HEK293 (cell line): Measurements from ENCODE around the gene B4GALT2.

Experiments used
- CTCF ChIP-seq: fragments of 450-650 bp; formaldehyde crosslinking; IDR thresholded peaks from 2 replicates; pipeline ENCODE4 v1.5.1; 2016; ENCODE audit warnings: missing biosample characterization, missing genetic modification characterization
- KLF10 ChIP-seq: fragments of 450-650 bp; IDR thresholded peaks from 2 replicates; pipeline ENCODE4 v1.5.1; 2018; ENCODE audit warnings: missing biosample characterization, mild to moderate bottlenecking, missing genetic modification characterization
- KLF17 ChIP-seq: fragments of 450-650 bp; formaldehyde crosslinking; IDR thresholded peaks from 2 replicates; pipeline ENCODE4 v1.5.1; 2016; ENCODE audit warnings: missing biosample characterization, missing genetic modification characterization
- SETDB1 ChIP-seq: IDR thresholded peaks from one replicate; pipeline ENCODE4 v1.6.1; 2017; ENCODE audit warnings: mild to moderate bottlenecking, low read length, moderate library complexity, mixed read lengths; ENCODE audit not compliant: insufficient read length
- YY2 ChIP-seq: fragments of 450-650 bp; formaldehyde crosslinking; IDR thresholded peaks from 2 replicates; pipeline ENCODE4 v1.5.1; 2016; ENCODE audit warnings: missing biosample characterization, missing genetic modification characterization
- ZNF155 ChIP-seq: fragments of 450-650 bp; formaldehyde crosslinking; IDR thresholded peaks from 2 replicates; pipeline ENCODE4 v1.5.1; 2016; ENCODE audit warnings: missing biosample characterization, missing genetic modification characterization
- ZNF274 ChIP-seq, 2 experiments: fragments of 200-500 bp in 1 of 2; fragments of 450-650 bp in 1 of 2; sonication (Bioruptor generic) in 1 of 2; formaldehyde crosslinking in 1 of 2; IDR thresholded peaks; 2 replicates each; pipeline versions ENCODE4 v1.5.1 to v1.6.1; 2014 to 2016; ENCODE audit warnings: borderline replicate concordance in 1 of 2, inconsistent platforms in 1 of 2, low read length in 1 of 2, missing biosample characterization in 1 of 2, missing genetic modification characterization in 1 of 2
- ZNF302 ChIP-seq: fragments of 450-650 bp; formaldehyde crosslinking; IDR thresholded peaks from 2 replicates; pipeline ENCODE4 v1.5.1; 2016; ENCODE audit warnings: missing biosample characterization, missing genetic modification characterization, low read depth
- ZNF426 ChIP-seq: fragments of 450-650 bp; formaldehyde crosslinking; IDR thresholded peaks from 2 replicates; pipeline ENCODE4 v1.5.1; 2017; ENCODE audit warnings: missing biosample characterization, missing genetic modification characterization, mild to moderate bottlenecking, inconsistent platforms, moderate library complexity
- TF ChIP-seq, protein P1 (sequence below): fragments of 450-650 bp; IDR thresholded peaks from 2 replicates; pipeline ENCODE4 v1.5.1; 2018; ENCODE audit warnings: missing biosample characterization, mild to moderate bottlenecking, missing genetic modification characterization
- TF ChIP-seq, protein P2 (sequence below): fragments of 450-650 bp; formaldehyde crosslinking; IDR thresholded peaks from 2 replicates; pipeline ENCODE4 v1.5.1; 2016; ENCODE audit warnings: missing biosample characterization, missing genetic modification characterization

DNA sequence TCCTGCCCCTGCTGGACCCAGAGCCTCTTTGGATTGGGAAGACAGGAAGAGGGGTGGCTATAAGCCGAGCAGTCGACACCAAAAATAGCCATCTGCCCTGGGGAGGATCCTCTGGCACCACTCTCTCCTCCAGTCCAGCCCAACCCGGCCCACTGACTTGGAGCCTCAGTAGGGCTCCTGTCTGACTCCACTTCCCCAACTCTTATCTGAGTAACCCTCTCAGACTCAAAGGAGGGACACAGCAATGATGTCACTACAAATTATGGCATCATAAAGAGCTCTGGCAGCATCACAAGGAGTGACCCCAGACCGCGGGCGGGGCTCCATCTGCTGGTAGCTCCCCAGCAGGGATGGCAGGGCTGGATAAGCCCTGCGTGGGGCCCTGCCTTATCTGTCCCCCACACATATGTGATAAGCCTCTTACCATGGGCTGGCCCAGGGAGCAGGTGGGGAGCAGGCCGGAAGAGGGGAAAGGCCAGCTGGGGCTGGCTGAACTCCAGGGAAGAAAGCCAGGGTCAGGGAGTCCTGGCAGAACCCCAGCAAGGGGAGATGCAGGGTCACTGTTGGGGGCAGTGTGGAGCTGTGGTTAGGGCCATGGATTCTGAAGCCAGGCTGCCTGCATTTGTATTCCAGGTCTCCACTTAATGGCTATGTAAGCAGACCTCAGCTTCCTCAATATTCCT lies 56.9 kb downstream of the B4GALT2 start:
- TF ChIP-seq CTCF (peak; percentile 58; the same call in 1 of the 2 replicates), KLF10 (no peak), ZNF302 (tag by site-specific recombination) (no peak), YY2 (no peak), SETDB1 (no peak), ZNF155 (tag by site-specific recombination) (no peak), ZNF426 (tag by site-specific recombination) (no peak), ZNF274 (IDR thresholded peaks at IDR 0.05; ENCODE audit: low read length) (no peak), ZNF274 (tag by site-specific recombination; IDR thresholded peaks at IDR 0.05; ENCODE audit: borderline replicate concordance) (no peak), KLF17 (tag by site-specific recombination) (peak; percentile 29; the same call in 1 of the 2 replicates)
- TF ChIP-seq, protein P1, sequence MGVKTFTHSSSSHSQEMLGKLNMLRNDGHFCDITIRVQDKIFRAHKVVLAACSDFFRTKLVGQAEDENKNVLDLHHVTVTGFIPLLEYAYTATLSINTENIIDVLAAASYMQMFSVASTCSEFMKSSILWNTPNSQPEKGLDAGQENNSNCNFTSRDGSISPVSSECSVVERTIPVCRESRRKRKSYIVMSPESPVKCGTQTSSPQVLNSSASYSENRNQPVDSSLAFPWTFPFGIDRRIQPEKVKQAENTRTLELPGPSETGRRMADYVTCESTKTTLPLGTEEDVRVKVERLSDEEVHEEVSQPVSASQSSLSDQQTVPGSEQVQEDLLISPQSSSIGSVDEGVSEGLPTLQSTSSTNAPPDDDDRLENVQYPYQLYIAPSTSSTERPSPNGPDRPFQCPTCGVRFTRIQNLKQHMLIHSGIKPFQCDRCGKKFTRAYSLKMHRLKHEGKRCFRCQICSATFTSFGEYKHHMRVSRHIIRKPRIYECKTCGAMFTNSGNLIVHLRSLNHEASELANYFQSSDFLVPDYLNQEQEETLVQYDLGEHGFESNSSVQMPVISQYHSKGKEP (tag by site-specific recombination) = no peak
- TF ChIP-seq, protein P2, sequence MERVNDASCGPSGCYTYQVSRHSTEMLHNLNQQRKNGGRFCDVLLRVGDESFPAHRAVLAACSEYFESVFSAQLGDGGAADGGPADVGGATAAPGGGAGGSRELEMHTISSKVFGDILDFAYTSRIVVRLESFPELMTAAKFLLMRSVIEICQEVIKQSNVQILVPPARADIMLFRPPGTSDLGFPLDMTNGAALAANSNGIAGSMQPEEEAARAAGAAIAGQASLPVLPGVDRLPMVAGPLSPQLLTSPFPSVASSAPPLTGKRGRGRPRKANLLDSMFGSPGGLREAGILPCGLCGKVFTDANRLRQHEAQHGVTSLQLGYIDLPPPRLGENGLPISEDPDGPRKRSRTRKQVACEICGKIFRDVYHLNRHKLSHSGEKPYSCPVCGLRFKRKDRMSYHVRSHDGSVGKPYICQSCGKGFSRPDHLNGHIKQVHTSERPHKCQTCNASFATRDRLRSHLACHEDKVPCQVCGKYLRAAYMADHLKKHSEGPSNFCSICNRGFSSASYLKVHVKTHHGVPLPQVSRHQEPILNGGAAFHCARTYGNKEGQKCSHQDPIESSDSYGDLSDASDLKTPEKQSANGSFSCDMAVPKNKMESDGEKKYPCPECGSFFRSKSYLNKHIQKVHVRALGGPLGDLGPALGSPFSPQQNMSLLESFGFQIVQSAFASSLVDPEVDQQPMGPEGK = no peak; the same call in 1 of the 2 replicates
